IPS-15b (cell line): ENCODE measurements around the gene RLN3.
A peak's percentile ranks its signal among the peaks of the same experiment; 100 is the strongest.
"Not testable (repeated sequence)": the region's sequence is repeated elsewhere in the genome, so short reads cannot be mapped to it uniquely, and the experiment has no call there.

Experiments used
- H3K27me3 ChIP-seq: one replicate; pipeline ENCODE4 v1.6.1; 2013; ENCODE audit warnings: low read length; ENCODE audit not compliant: control insufficient read depth, insufficient read depth
- H3K36me3 ChIP-seq: one replicate; pipeline ENCODE4 v1.6.1; 2013; ENCODE audit warnings: low read length; ENCODE audit not compliant: control insufficient read depth, insufficient read depth
- H3K4me1 ChIP-seq: one replicate; pipeline ENCODE4 v1.6.1; 2013; ENCODE audit warnings: mild to moderate bottlenecking, low read length; ENCODE audit not compliant: control insufficient read depth, insufficient read depth
- H3K4me3 ChIP-seq: one replicate; pipeline ENCODE4 v1.5.1; 2013; ENCODE audit warnings: low read depth, low read length
- H3K9ac ChIP-seq: one replicate; pipeline ENCODE4 v1.6.1; 2013; ENCODE audit warnings: low read depth, mild to moderate bottlenecking, low read length
- H3K9me3 ChIP-seq: one replicate; pipeline ENCODE4 v1.6.1; 2013; ENCODE audit warnings: mild to moderate bottlenecking, low read length; ENCODE audit not compliant: control insufficient read depth, insufficient read depth

Gene RLN3

GRCh38 chr19:14031719-14032480, 4.0 kb downstream of the RLN3 start, which contains the start of gene IL27RA:
TSS of gene IL27RA (plus strand) at chr19:14031762. CDS start at chr19:14031873, 111 bp downstream.
- Histone ChIP-seq H3K4me1 (no peaks in the 10 kb centered on the region), H3K27me3 (peaks cover 11% of the 10 kb centered on the region), H3K4me3 (peak within 1 kb of the TSS; percentile 88), H3K9me3 (no peaks in the 10 kb centered on the region), H3K36me3 (no peaks in the 10 kb centered on the region), H3K9ac (peak within 1 kb of the TSS; percentile 81)

GRCh38 chr19:14033946-14034345, 6.0 kb downstream of the RLN3 start:
- no peaks in the 10 kb centered on the region for H3K4me1 ChIP-seq
- H3K27me3 ChIP-seq, result peaks cover 11% of the 10 kb centered on the region
- H3K36me3 ChIP-seq, result no peaks in the 10 kb centered on the region
- H3K9ac ChIP-seq, result no peak overlapping the region
- no peak overlapping the region for H3K4me3 ChIP-seq
- no peaks in the 10 kb centered on the region for H3K9me3 ChIP-seq

GRCh38 chr19:14035159-14035558, 7.2 kb downstream of the RLN3 start:
- H3K27me3 ChIP-seq, result peaks cover 11% of the 10 kb centered on the region
- H3K9me3 ChIP-seq, H3K9ac ChIP-seq, H3K4me3 ChIP-seq, H3K4me1 ChIP-seq, H3K36me3 ChIP-seq: not testable (repeated sequence)

DNA sequence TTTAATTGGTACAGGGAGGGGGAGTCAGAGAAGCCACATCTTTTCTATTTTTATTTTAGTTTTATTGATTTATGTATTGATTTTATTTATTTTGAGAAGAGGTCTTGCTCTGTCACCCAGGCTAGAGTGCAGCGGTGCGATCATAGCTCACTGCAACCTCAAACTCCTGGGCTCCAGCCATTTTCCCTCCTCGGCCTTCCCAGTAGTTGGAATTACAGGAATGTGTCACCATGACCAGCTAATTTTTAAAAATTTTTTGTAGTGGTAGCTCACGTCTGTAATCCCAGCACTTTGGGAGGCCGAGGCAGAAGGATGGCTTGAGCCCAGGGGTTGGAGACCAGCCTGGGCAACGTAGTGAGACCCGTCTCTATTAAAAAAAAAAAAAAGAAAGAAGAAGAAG, 7.8 kb downstream of the RLN3 start:
- peaks cover 7% of the 10 kb centered on the region for H3K27me3 ChIP-seq
- H3K9me3 ChIP-seq, result no peaks in the 10 kb centered on the region
- H3K4me1 ChIP-seq, result no peaks in the 10 kb centered on the region
- H3K36me3 ChIP-seq, result no peaks in the 10 kb centered on the region
- H3K4me3 ChIP-seq, result no peak overlapping the region
- H3K9ac ChIP-seq, result no peak overlapping the region

DNA sequence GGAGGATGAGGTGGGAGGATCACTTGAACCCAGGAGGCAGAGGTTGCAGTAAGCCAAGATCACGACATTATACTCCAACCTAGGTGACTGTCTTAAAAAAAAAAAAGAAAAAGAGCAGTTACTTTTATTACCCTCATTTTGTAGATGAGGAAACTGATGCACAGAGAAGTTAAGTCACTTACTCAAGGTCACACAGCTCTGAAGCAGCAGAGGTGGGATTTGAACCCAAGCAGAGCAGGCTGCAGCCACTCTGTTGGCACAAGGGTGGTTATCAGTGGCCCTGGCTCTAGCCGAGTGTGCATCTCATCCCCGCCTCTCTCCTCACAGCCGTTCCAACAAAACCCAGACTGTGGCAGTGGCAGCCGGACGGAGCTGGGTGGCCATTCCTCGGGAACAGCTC, 11.2 kb downstream of the RLN3 start:
- no peaks in the 10 kb centered on the region for H3K4me1 ChIP-seq
- H3K36me3 ChIP-seq, result no peaks in the 10 kb centered on the region
- no peaks in the 10 kb centered on the region for H3K9me3 ChIP-seq
- H3K4me3 ChIP-seq, result no peak overlapping the region
- no peaks in the 10 kb centered on the region for H3K27me3 ChIP-seq
- no peak overlapping the region for H3K9ac ChIP-seq

DNA sequence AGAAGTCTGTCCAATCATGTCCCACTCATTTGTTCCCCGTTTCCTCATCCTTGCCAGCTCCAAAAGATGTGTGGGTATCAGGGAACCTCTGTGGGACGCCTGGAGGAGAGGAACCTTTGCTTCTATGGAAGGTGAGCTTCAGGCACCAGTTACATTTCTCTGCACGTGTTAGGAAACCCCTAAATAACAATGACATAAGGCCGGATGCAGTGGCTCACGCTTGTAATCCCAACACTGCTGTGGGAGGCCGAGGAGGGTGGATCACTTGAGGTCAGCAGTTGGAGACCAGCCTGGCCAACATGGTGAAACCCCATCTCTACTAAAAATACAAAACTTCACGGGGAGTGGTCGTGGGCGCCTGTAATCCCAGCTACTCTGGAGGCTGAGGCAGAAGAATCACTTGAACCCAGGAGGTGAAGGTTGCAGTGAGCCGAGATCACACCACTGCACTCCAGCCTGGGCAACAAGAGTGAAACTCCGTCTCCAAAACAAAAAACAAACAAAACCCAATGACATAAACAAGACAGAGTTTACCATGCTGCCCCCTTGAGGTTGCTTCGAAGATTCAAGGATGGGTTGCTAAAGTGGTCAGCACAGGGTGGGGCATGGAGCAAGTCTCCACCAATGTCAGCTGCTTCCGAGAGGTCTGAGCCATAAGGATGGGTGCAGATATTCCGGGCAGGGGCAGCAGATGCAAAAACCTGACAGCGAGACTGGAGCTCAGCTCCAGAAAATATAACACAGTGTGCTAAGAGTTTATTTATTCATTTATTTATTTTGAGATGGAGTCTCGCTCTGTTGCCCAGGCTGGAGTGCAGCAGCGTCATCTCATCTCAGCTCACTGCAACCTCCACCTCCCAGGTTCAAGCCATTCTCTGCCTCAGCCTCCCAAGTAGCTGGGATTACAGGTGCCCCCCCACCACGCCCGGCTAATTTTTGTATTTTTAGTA, 15.0 kb downstream of the RLN3 start:
- not testable (repeated sequence) for H3K27me3 ChIP-seq, H3K9ac ChIP-seq, H3K4me1 ChIP-seq, H3K9me3 ChIP-seq, H3K4me3 ChIP-seq, H3K36me3 ChIP-seq

GRCh38 chr19:14047866-14048265, 19.9 kb downstream of the RLN3 start:
- not testable (repeated sequence) for H3K4me1 ChIP-seq, H3K9ac ChIP-seq, H3K27me3 ChIP-seq, H3K9me3 ChIP-seq, H3K36me3 ChIP-seq, H3K4me3 ChIP-seq

DNA sequence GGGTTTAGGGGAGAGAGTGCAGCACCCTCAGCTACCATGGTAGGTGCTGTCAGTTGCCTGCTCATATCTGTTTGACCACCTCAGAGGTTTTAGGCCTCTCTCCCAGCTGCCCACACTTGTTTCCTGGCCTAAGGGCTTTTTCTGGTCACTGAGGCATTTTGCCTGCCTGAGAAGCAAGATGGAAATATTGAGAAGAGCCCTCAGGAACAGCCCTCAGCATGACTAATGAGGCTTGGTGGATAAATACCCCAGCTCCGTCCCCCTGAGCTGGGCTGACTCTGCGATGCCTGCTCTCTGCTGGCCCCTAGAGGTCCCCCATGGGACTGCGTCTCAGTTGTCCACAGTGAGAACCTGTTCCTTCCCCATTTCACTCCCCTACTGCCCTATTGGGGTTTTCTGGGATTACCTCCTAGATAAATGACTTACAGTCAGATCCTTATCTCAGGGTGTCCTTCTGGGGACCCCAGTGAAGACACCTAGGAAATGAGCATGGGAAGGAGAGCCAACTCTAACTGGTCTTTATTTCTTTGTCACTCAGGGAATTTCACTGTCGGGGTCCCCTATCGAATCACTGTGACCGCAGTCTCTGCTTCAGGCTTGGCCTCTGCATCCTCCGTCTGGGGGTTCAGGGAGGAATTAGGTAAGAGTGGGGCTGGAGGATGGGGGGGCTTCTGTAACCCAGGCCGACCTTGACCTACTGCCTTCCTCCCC, 20.6 kb downstream of the RLN3 start:
- H3K27me3 ChIP-seq, result no peaks in the 10 kb centered on the region

GRCh38 chr19:14050512-14050911, 22.6 kb downstream of the RLN3 start:
- no peaks in the 10 kb centered on the region for H3K4me1 ChIP-seq
- H3K9me3 ChIP-seq, result no peaks in the 10 kb centered on the region
- H3K9ac ChIP-seq, result no peak overlapping the region
- no peaks in the 10 kb centered on the region for H3K27me3 ChIP-seq
- no peak overlapping the region for H3K4me3 ChIP-seq
- H3K36me3 ChIP-seq, result peaks cover 7% of the 10 kb centered on the region

More for the DNA sequence above, 20.6 kb downstream of the RLN3 start:
- Histone ChIP-seq H3K36me3 (peaks cover 5% of the 10 kb centered on the region), H3K9me3 (no peaks in the 10 kb centered on the region), H3K9ac (no peak overlapping the region), H3K4me3 (no peak overlapping the region), H3K4me1 (no peaks in the 10 kb centered on the region)

- H3K36me3 ChIP-seq, H3K9me3 ChIP-seq, H3K9ac ChIP-seq, H3K4me3 ChIP-seq, H3K27me3 ChIP-seq, H3K4me1 ChIP-seq: not testable (repeated sequence)
These were observed 23.0 kb downstream of the RLN3 start for GRCh38 chr19:14050961-14051360.

DNA sequence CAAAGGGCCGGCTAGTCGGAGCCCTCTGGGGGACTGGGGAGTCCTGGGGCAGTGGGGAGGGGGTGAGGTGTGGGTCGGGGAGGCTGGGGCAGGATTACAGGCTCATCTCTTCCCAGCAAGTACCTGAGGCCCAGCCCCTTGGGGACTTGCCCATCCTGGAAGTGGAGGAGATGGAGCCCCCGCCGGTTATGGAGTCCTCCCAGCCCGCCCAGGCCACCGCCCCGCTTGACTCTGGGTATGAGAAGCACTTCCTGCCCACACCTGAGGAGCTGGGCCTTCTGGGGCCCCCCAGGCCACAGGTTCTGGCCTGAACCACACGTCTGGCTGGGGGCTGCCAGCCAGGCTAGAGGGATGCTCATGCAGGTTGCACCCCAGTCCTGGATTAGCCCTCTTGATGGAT, 24.0 kb downstream of the RLN3 start:
- Histone ChIP-seq H3K9me3 (no peaks in the 10 kb centered on the region), H3K36me3 (peaks cover 3% of the 10 kb centered on the region), H3K4me1 (no peaks in the 10 kb centered on the region), H3K9ac (no peak overlapping the region), H3K4me3 (no peak overlapping the region), H3K27me3 (peaks cover 4% of the 10 kb centered on the region)
